OCI-LY7 (cell line): ENCODE results near the gene TBX4. TPM values are rescaled to one million over a fixed set of nuclear protein-coding genes. Genes with fewer than 3 reads are reported as not detected.

Source experiments
- BruUV-seq: library from RNA; stranded (reverse); fragments of 400-500 nt; replicated peaks from 2 replicates; lab custom pipeline; 2021; lab: Mats Ljungman, UMichigan
- CTCF ChIA-PET: fragments of 300-600 bp; sonication (Branson Sonifier 250); formaldehyde crosslinking; loops from one replicate; lab custom pipeline; 2022; ENCODE audit warnings: antibody characterized with exemption; ENCODE audit not compliant: unreplicated experiment; lab: Charles Lee
- POLR2A ChIA-PET: fragments of 300-600 bp; sonication (Branson Sonifier 250); formaldehyde crosslinking; loops from one replicate; lab custom pipeline; 2022; ENCODE audit warnings: antibody characterized with exemption; lab: Charles Lee
- DNase-seq: peaks from one replicate; pipeline ENCODE4 v3.0.0-alpha.2; 2015; ENCODE audit warnings: low spot score
- H2AFZ ChIP-seq: fragments of 200-600 bp; sonication (generic), shearing (Covaris generic); 2 replicates; pipeline ENCODE4 v1.6.1; 2014; ENCODE audit warnings: mild to moderate bottlenecking, antibody characterized with exemption, low read length, moderate library complexity
- H3K27ac ChIP-seq: fragments of 200-600 bp; sonication (generic); 2 replicates; pipeline ENCODE4 v1.5.1; 2014; ENCODE audit warnings: mixed run types, low read depth, mild to moderate bottlenecking, moderate library complexity, low read length, inconsistent platforms; ENCODE audit not compliant: poor library complexity, severe bottlenecking
- H3K36me3 ChIP-seq: fragments of 200-600 bp; sonication (generic); 2 replicates; pipeline ENCODE4 v1.6.1; 2014; ENCODE audit warnings: mild to moderate bottlenecking, antibody characterized with exemption, low read length, moderate library complexity, mixed read lengths; ENCODE audit not compliant: insufficient read depth
- H3K4me1 ChIP-seq: fragments of 200-600 bp; sonication (generic); 2 replicates; pipeline ENCODE4 v1.5.1; 2014; ENCODE audit warnings: mild to moderate bottlenecking, low read length; ENCODE audit not compliant: insufficient read depth, poor library complexity, severe bottlenecking
- H3K4me2 ChIP-seq: fragments of 200-600 bp; sonication (generic); 2 replicates; pipeline ENCODE4 v1.6.1; 2014; ENCODE audit warnings: mild to moderate bottlenecking, low read length
- H3K4me3 ChIP-seq: fragments of 200-600 bp; sonication (generic); 2 replicates; pipeline ENCODE4 v1.5.1; 2014; ENCODE audit warnings: mild to moderate bottlenecking, low read depth, low read length; ENCODE audit not compliant: poor library complexity, severe bottlenecking
- H3K79me2 ChIP-seq: fragments of 200-600 bp; sonication (generic); 2 replicates; pipeline ENCODE4 v1.6.1; 2016; ENCODE audit warnings: low read depth, mild to moderate bottlenecking, low read length, moderate library complexity, mixed read lengths; ENCODE audit not compliant: insufficient read depth
- H3K9me2 ChIP-seq: fragments of 200-600 bp; sonication (generic); 2 replicates; pipeline ENCODE4 v1.6.1; 2016; ENCODE audit warnings: mild to moderate bottlenecking, low read length, mixed read lengths; ENCODE audit not compliant: insufficient read depth
- H3K9me3 ChIP-seq: fragments of 200-600 bp; sonication (generic); 2 replicates; pipeline ENCODE4 v1.6.1; 2014; ENCODE audit warnings: mild to moderate bottlenecking, mixed run types, low read length, mixed read lengths
- H4K20me1 ChIP-seq: fragments of 200-600 bp; sonication (generic); 2 replicates; pipeline ENCODE4 v1.6.1; 2014; ENCODE audit warnings: mild to moderate bottlenecking, antibody characterized with exemption, low read length, moderate library complexity, mixed read lengths; ENCODE audit not compliant: insufficient read depth
- EZH2phosphoT487 ChIP-seq: fragments of 200-600 bp; sonication (generic); IDR thresholded peaks from 2 replicates; pipeline ENCODE4 v1.6.1; 2018; ENCODE audit warnings: low read depth, borderline replicate concordance, mild to moderate bottlenecking, mixed run types, antibody characterized with exemption, low read length, moderate library complexity, mixed read lengths
- intact Hi-C: fragments of 100-400 bp; cut with micrococcal nuclease; formaldehyde crosslinking; loops from one replicate; pipeline ENCODE4 v1.10.0; 2022; ENCODE audit not compliant: unreplicated experiment
- total RNA-seq, 2 experiments: library from RNA; depleted of rRNA in 1 of 2; stranded (reverse); fragments of >200 nt in 1 of 2; shearing (Covaris generic) in 1 of 2; gene quantifications; 2 replicates each; pipeline ENCODE4 v1.2.3, GENCODE V29; 2014 to 2022
- TF ChIP-seq, protein P1 (sequence below): fragments of 200-600 bp; sonication (generic); conservative IDR thresholded peaks from 2 replicates; pipeline ENCODE4 v1.5.1; 2014; ENCODE audit warnings: mild to moderate bottlenecking, antibody characterized with exemption, low read length, moderate library complexity, mixed read lengths

TBX4 gene
- total RNA-seq, 2 experiments from 2014 or later = not detected

DNA sequence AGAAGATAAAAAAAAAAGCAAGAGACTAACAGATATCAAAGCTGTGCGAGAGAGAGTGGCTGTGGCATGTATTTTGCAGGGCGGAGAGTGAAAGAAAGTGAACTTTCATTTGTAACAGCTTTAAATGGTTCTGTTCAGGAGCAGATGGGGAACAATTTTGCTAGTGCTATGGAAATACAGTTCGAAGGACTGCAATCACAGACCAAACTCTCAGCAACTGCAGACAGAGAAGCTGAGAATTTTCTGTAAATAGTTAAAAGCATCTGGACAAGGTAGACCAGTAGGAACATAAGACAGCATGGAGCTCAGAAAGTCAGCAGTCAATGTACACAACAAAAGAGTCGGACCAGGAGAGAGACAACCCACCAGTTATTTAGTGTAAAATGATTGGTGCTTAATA lies 62.3 kb downstream of the TBX4 start:
- Histone ChIP-seq H3K79me2 (no peaks in the 10 kb centered on the region), H3K9me2 (no peaks in the 10 kb centered on the region), H4K20me1 (no peaks in the 10 kb centered on the region), H3K27ac (no peak overlapping the region), H3K36me3 (no peaks in the 10 kb centered on the region), H3K4me2 (no peak overlapping the region), H2AFZ (no peak overlapping the region), H3K4me1 (no peaks in the 10 kb centered on the region), H3K4me3 (no peak overlapping the region), H3K9me3 (no peaks in the 10 kb centered on the region)
- intact Hi-C loops = no loop called here
- no TSS peak for BruUV-seq
- ChIA-PET CTCF (no interaction called here), POLR2A (interaction anchor here (0.6 to 0.9 kb wide), 3 partner anchors 9 to 187 kb away, joined by 3 to 5 read pairs (median 3); no protein-coding TSS in a partner anchor)
- no peak for DNase-seq
- TF ChIP-seq, protein P1, sequence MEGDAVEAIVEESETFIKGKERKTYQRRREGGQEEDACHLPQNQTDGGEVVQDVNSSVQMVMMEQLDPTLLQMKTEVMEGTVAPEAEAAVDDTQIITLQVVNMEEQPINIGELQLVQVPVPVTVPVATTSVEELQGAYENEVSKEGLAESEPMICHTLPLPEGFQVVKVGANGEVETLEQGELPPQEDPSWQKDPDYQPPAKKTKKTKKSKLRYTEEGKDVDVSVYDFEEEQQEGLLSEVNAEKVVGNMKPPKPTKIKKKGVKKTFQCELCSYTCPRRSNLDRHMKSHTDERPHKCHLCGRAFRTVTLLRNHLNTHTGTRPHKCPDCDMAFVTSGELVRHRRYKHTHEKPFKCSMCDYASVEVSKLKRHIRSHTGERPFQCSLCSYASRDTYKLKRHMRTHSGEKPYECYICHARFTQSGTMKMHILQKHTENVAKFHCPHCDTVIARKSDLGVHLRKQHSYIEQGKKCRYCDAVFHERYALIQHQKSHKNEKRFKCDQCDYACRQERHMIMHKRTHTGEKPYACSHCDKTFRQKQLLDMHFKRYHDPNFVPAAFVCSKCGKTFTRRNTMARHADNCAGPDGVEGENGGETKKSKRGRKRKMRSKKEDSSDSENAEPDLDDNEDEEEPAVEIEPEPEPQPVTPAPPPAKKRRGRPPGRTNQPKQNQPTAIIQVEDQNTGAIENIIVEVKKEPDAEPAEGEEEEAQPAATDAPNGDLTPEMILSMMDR = no peak
- no peak for TF ChIP-seq EZH2phosphoT487

DNA sequence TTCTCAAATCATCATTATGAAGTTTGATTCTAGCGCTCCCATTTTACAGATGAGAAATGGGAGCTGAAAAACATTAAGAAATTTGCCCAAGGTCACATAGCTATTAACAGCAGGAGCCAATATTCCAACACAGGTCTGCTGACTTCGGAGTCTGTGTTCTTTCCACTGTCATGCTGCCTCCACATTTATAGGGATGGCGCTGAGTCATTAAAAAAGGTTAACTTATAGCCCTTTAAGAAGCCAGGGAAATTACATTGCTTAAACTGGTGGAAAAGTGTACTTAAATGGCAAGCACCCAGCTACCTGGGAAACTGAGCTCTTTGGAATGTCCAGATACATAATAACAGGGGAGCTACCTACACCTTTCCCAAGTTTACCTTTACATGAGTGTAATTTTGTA lies 65.0 kb downstream of the TBX4 start:
- H2AFZ ChIP-seq = no peak overlapping the region
- H4K20me1 ChIP-seq = no peaks in the 10 kb centered on the region
- H3K9me3 ChIP-seq = no peaks in the 10 kb centered on the region
- ChIA-PET POLR2A (interaction anchor here (0.5 to 1.2 kb wide), 2 partner anchors 19 to 87 kb away, joined by 3 to 6 read pairs; no protein-coding TSS in a partner anchor), CTCF (no interaction called here)
- no peak overlapping the region for H3K27ac ChIP-seq
- no TSS peak for BruUV-seq
- intact Hi-C loops = no loop called here
- H3K4me2 ChIP-seq = no peak overlapping the region
- no peaks in the 10 kb centered on the region for H3K4me1 ChIP-seq
- H3K79me2 ChIP-seq = no peaks in the 10 kb centered on the region
- H3K9me2 ChIP-seq = no peaks in the 10 kb centered on the region
- H3K4me3 ChIP-seq = no peak overlapping the region
- no peaks in the 10 kb centered on the region for H3K36me3 ChIP-seq
- no peak for TF ChIP-seq EZH2phosphoT487
- TF ChIP-seq, protein P1 = no peak
- DNase-seq = no peak

DNA sequence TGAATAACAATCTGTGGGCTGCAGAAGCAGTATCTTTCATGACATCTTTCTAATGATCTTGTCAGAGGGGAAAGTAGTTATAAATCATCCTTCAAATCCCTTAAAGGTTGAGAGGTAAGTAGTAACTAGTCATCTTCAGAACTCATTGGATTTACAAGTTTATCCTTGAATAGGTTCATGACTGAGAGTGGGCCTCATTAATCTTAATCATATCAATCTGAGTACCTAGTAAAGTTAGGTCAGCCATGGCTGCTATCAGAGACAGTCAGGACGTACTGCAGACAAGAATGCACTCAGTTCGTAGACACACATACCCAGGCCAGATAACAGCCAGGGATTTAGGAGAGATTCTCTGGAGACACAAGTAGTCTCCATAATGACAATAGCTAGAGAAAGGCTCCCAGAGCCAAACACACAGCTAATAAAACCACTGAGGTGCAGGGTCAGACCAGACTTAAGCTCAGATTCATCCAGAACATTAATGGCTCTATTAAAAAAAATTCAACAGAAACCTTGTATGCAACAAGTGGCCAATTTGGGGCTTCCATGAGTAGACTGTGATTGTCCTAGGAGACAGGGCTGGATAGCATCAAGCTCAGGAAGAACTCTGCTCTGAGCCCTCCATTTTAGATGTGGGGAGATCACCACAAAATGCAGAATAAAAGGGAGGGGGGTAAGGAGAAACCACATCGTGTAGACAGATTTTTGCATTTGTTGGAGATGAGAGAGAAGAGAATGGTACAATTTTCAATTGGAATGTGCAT lies 65.8 kb downstream of the TBX4 start:
- no peaks in the 10 kb centered on the region for H3K9me2 ChIP-seq
- no peak overlapping the region for H3K27ac ChIP-seq
- intact Hi-C loops = no loop called here
- no peak overlapping the region for H2AFZ ChIP-seq
- H3K4me3 ChIP-seq = no peak overlapping the region
- H3K36me3 ChIP-seq = no peaks in the 10 kb centered on the region
- no peak overlapping the region for H3K4me2 ChIP-seq
- H3K79me2 ChIP-seq = no peaks in the 10 kb centered on the region
- no peaks in the 10 kb centered on the region for H4K20me1 ChIP-seq
- CTCF ChIA-PET = no interaction called here
- BruUV-seq = no TSS peak
- no peaks in the 10 kb centered on the region for H3K9me3 ChIP-seq
- H3K4me1 ChIP-seq = no peaks in the 10 kb centered on the region
- POLR2A ChIA-PET = interaction anchor here (0.6 kb wide), 1 partner anchor 24 kb away, joined by 4 read pairs; no protein-coding TSS in a partner anchor
- TF ChIP-seq, protein P1 = no peak
- no peak for TF ChIP-seq EZH2phosphoT487
- DNase-seq = no peak
